ENCODE measurements around the gene C16orf78. TPM values are rescaled to one million over a fixed set of nuclear protein-coding genes. Genes with fewer than 3 reads are reported as not detected.

The C16orf78 gene
- total RNA-seq, 1 donor = not detected

- TF ChIP-seq CTCF (IDR thresholded peaks at IDR 0.05; ENCODE audit: insufficient read depth, low read depth, low read length) = no peak
- DNase-seq (ENCODE audit: low read depth) = no peak
- no peak overlapping the region for H3K4me3 ChIP-seq (ENCODE audit: low read depth, low read length)
Measured at GRCh38 chr16:49378816-49379215, 5.2 kb downstream of the C16orf78 start.

GRCh38 chr16:49382916-49383315 is 9.3 kb downstream of the C16orf78 start:
- DNase-seq (ENCODE audit: low read depth) = no peak
- H3K4me3 ChIP-seq (ENCODE audit: low read depth, low read length) = no peak overlapping the region
- no peak for TF ChIP-seq CTCF (IDR thresholded peaks at IDR 0.05; ENCODE audit: insufficient read depth, low read depth, low read length)

- no peak for DNase-seq (ENCODE audit: low read depth)
- no peak for TF ChIP-seq CTCF (IDR thresholded peaks at IDR 0.05; ENCODE audit: insufficient read depth, low read depth, low read length)
- no peak overlapping the region for H3K4me3 ChIP-seq (ENCODE audit: low read depth, low read length)
Measured at GRCh38 chr16:49395021-49395420, 21.4 kb downstream of the C16orf78 start.

- DNase-seq (ENCODE audit: low read depth) = no peak
- H3K4me3 ChIP-seq (ENCODE audit: low read depth, low read length) = no peak overlapping the region
- no peak for TF ChIP-seq CTCF (IDR thresholded peaks at IDR 0.05; ENCODE audit: insufficient read depth, low read depth, low read length)
Measured at GRCh38 chr16:49396206-49396720, 22.7 kb downstream of the C16orf78 start.

GRCh38 chr16:49398761-49399160 is 25.2 kb downstream of the C16orf78 start:
- H3K4me3 ChIP-seq (ENCODE audit: low read depth, low read length) = no peak overlapping the region
- TF ChIP-seq CTCF (IDR thresholded peaks at IDR 0.05; ENCODE audit: insufficient read depth, low read depth, low read length) = no peak
- no peak for DNase-seq (ENCODE audit: low read depth)

GRCh38 chr16:49399594-49400364 is 26.2 kb downstream of the C16orf78 start:
- no peak for TF ChIP-seq CTCF (IDR thresholded peaks at IDR 0.05; ENCODE audit: insufficient read depth, low read depth, low read length)
- H3K4me3 ChIP-seq (ENCODE audit: low read depth, low read length) = no peak overlapping the region
- no peak for DNase-seq (ENCODE audit: low read depth)

Measured in fibroblast of villous mesenchyme (primary cell).